Hypothalamus (tissue), 51 donors: Measurements from ENCODE around the gene SGCD.
A peak's percentile ranks its signal among the peaks of the same experiment; 100 is the strongest.

Source experiments
- DNase-seq, 51 donors: peaks; one replicate each; lab custom pipeline; 2025; lab: John Stamatoyannopoulos, UW

Gene SGCD

DNA sequence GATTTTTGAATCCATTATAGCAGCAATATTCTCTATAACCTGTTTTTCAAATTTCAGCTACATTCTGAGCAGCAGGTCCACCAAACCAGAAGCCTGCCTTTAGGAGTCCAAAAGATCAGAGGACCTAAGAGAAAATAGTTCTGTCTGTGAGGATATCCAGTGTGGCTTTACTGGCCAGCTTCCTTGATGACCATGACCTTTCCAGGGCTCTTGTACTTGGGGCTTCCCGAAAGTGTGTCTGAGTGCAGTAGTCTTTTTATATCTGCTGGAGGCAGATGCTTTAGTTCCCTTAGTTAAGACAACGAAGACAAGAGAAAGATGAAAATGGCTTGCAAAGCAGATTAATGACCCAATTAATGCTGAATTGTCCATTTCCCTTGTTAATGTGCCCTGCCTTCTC lies 72.4 kb downstream of the SGCD start:
- no peak for DNase-seq

- DNase-seq = no peak
Observed at GRCh38 chr5:156400231-156400986, 73.4 kb downstream of the SGCD start.

DNA sequence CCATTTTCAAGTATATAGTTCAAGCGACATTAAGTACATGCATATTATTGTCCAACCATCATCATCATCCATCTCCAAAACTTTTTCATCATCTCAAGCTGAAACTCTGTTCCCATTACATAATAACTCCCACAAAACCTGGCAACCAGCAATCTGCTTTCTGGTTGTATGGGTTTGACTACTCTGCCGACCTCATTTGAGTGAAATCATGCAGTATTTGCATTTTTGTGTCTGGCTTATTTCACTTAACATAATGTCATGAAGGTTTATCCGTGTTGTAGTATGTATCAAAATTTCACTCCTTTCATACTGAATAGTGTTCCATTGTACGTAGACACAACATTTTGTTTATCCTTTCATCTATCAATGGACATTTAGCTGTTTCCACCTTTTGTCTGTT lies 74.8 kb downstream of the SGCD start:
- no peak for DNase-seq

GRCh38 chr5:156402387-156402921 lies 75.5 kb downstream of the SGCD start:
- DNase-seq = peak in 1 of 51 donors; percentile 16

DNA sequence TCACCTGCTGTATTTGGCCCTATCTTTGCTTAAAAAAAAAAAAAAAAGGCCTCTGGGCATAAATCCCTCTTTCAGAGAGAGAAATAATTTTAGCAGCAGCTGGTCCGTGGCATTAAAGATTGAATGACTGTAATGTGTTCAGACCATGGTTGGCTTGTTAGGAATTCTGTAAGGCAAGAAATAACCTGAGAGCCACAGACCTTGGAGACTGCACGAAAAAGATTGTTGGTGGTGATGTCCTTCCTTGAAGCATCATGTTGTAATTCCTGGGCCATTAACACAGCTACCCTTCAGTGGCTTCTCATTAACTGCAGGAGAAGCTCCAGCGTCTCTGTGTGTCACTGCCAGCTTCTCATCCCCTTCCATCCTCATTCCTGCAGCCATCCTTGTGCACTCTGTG lies 79.0 kb downstream of the SGCD start:
- no peak for DNase-seq

DNA sequence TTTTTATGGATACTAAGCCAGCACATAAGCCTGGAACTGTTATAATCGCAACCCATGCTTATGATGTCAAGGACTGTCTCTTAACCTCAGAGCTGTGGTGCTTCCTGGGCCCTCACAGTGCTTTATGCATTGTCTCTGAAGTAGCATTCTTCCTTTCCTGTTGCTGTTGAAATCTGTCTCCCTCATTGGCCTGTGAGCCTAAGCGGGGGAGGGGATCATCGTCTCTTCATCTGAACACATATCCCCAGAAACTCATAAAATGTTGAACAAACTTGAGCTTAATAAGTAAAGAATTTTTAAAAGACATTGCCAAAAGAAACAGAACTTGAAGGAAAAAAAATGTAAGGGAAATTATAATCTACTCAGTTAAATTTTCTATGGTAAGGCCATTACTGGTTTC lies 80.3 kb downstream of the SGCD start:
- DNase-seq = no peak

- no peak for DNase-seq
Observed at GRCh38 chr5:156409834-156410233, 82.9 kb downstream of the SGCD start.

DNA sequence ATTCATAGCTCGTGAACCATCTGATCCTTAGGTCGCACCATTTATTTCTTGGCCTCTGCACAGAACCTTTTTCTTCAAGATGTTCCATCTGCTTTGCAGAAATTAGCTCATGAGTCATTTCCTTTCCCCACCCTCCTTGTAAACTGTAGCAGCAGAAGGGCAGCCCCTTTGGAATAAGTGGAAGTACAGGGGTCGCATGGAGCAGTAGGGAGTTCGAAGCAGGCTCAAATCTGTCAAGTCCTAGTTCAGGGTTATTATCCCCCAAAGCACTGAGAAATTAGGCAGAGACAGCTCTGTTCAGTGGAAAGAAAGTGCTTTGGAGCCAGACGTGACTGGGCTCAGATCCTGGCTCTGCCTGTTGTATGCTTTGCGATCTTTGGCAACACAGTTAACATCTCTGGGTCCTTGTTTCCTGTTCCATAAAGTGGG lies 84.2 kb downstream of the SGCD start:
- DNase-seq = no peak

GRCh38 chr5:156411957-156412356 lies 85.0 kb downstream of the SGCD start:
- DNase-seq = no peak

DNA sequence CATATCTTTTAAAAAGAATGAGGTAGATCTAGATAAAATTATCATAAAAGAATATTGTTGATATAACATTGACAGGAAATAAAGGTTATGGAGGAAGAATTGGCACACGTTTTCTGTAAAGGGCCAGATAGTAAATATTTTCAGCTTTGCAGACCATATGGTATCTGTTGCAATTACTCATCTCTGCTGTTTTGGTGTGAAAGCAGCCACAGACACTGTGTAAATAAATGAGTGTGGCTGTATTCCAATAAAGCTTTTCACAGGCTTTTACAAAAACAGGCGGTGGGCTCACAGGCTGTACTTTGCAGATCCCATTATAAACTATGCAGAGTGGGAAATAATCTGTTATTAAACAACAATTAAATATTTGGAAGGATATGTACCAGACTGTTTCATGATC lies 87.4 kb downstream of the SGCD start:
- DNase-seq = no peak

- no peak for DNase-seq
Observed at GRCh38 chr5:156419661-156420060, 92.7 kb downstream of the SGCD start.

- DNase-seq = no peak
Observed at GRCh38 chr5:156420665-156421064, 93.7 kb downstream of the SGCD start.

- no peak for DNase-seq
Observed at GRCh38 chr5:156421798-156422197, 94.8 kb downstream of the SGCD start.

GRCh38 chr5:156423597-156423996 lies 96.6 kb downstream of the SGCD start:
- DNase-seq = no peak

GRCh38 chr5:156427315-156427714 lies 100.4 kb downstream of the SGCD start:
- DNase-seq = no peak

DNA sequence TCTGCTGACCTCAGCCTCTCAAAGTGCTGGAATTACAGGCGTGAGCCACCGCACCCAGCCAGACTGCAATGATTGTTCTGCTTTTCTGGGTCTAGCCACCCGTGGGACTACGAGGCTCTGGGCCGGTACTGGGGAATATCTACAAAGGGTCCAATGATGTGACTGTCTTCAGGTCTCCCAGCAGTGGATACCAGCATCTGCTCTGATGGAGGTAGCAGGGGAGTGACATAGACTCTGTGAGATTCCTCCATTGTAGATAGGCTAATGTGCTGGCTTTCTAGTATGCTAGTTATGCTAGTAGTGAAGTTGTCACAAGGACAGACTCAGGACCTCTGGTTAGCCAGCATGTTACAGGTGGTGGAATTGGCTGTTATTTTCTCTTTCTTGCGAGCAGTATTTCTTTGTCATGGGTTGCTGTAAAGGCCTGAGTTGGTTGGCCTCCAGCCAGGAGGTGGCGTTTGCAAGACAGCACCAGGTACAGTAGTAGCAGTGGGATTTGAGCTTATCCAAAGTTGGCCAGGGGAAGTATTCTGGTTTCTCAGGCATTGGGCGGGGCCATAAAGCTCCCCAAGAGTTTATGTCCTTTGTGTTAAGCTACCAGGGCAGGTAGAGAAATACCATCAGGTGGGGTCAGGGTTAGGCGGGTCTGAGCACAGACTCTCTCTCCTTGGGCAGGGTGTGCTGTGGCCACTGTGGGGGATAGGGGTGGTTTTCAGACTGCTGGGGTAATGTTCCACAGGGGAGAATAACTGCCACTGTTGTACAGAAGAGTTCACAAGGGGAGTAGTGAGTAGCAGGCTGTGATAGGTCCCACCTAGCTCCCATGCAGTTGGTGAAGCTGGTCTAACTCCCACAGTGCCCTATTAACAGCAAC lies 105.2 kb downstream of the SGCD start:
- DNase-seq = no peak

DNA sequence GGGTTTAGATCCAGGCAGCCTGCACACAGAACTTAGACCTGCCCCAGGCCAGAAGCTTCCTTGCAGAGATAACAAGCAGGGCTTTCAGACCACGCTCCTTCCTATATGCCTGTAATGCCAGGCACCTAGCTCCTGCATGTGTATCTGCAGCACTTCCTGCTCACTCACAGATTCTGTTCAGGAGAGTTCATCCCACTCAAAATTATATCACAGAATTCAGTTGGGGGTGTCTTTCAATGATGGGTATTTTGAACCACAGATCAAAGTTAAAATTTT lies 105.8 kb downstream of the SGCD start:
- no peak for DNase-seq

DNA sequence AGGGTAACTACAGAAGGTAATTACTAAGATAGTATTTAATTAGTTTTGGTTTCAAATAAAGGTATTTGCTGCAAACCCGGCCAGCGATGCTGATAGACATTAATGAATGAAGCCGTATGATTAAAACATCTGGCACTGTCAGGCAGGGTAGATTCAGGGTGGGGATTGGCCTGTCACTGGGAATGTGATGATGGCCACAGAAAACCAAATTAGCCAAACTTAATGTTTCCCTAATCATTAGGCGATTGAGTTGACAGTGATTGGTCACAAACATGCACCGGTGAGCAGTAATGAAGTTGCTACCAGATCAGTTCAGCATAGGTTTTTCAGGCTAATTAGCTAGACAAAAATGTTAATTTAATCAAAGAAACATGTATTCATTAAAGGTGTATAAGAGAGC lies 107.5 kb downstream of the SGCD start:
- DNase-seq = no peak

DNA sequence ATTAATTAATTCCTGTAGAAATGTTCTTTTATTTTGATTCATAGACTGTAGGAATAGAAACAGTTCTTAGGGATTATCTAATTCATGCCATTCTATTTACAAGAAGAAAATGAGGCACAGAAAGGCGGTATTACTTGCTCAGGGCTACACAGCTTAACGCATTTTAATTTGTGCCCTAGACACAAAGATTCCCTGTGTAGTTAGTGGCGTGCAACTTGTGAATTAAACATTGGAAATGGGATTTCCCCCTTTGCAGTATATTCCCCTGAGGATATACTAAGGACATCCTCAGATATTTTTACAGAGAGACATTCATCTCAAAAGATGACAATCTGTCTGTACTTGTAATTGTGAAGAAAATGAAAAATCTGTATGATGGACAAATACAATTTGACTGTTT lies 108.1 kb downstream of the SGCD start:
- DNase-seq = no peak

GRCh38 chr5:156438076-156438475 lies 111.1 kb downstream of the SGCD start:
- no peak for DNase-seq

- no peak for DNase-seq
Observed at GRCh38 chr5:156444753-156445291, 117.9 kb downstream of the SGCD start.

DNA sequence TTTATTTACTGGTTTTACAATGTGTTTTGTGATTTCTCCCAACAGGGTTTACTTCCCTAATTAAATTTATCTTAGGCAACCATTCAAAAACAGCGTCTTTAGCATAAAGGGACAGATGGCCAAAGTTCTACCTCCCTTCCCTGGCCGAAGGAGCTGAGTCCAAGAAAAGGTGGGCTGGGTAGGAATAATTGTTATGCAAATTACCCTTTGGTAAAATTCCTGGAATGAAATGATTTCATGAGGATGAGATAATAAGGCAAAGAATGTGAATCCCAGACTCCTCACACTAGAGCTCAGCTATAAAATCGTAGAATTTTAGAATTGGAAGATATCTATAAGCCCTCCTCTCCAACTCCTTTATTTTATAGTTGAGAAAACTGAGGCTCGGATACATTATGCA lies 119.6 kb downstream of the SGCD start:
- DNase-seq = no peak
